Activated CD8-positive, alpha-beta memory T cell treated with anti-CD3 and anti-CD28 coated beads for 36 hours (primary cell): ENCODE measurements around the gene CATSPERB. TPM values are rescaled to one million over a fixed set of nuclear protein-coding genes. Genes with fewer than 3 reads are reported as not detected.
"Not testable (repeated sequence)": the region's sequence is repeated elsewhere in the genome, so short reads cannot be mapped to it uniquely, and the experiment has no call there.

Experiments
- CTCF ChIA-PET: fragments of 350-600 bp; sonication (Branson Sonifier 250); formaldehyde crosslinking; loops from one replicate; lab custom pipeline; 2021; ENCODE audit warnings: antibody characterized with exemption; lab: Charles Lee
- POLR2A ChIA-PET: fragments of 350-600 bp; sonication (Branson Sonifier 250); formaldehyde crosslinking; loops from one replicate; lab custom pipeline; 2021; ENCODE audit warnings: antibody characterized with exemption; lab: Charles Lee
- total RNA-seq, 2 experiments: library from RNA; stranded (reverse); gene quantifications; one replicate each; pipeline ENCODE4 v1.2.3, GENCODE V29; 2021

The CATSPERB gene
- total RNA-seq, 2 experiments from 2014 or later, result not detected

GRCh38 chr14:91604611-91605010 lies 127.3 kb downstream of the CATSPERB start:
- POLR2A ChIA-PET, CTCF ChIA-PET: not testable (repeated sequence)

- POLR2A ChIA-PET, result no interaction called here
- CTCF ChIA-PET, result interaction anchor here (0.7 kb wide), 1 partner anchor 1569 kb away, joined by 6 read pairs; no protein-coding TSS in a partner anchor
Observed at GRCh38 chr14:91599994-91600393, 131.9 kb downstream of the CATSPERB start.

- ChIA-PET CTCF (interaction anchor here (0.6 kb wide), 1 partner anchor 333 kb away, joined by 3 read pairs; no protein-coding TSS in a partner anchor), POLR2A (interaction anchor here (0.7 kb wide), 1 partner anchor 65 kb away, joined by 3 read pairs; no protein-coding TSS in a partner anchor)
Observed at GRCh38 chr14:91595736-91596135, 136.2 kb downstream of the CATSPERB start.

GRCh38 chr14:91593957-91594356 lies 137.9 kb downstream of the CATSPERB start:
- POLR2A ChIA-PET, CTCF ChIA-PET: not testable (repeated sequence)

GRCh38 chr14:91586410-91586809 lies 145.5 kb downstream of the CATSPERB start:
- ChIA-PET POLR2A (no interaction called here), CTCF (no interaction called here)

GRCh38 chr14:91585856-91586255 lies 146.0 kb downstream of the CATSPERB start:
- POLR2A ChIA-PET, result no interaction called here
- CTCF ChIA-PET, result interaction anchor here (0.6 kb wide), 1 partner anchor 12 kb away, joined by 4 read pairs; no protein-coding TSS in a partner anchor

GRCh38 chr14:91582761-91583160 lies 149.1 kb downstream of the CATSPERB start:
- ChIA-PET CTCF (interaction anchor here (0.6 kb wide), 1 partner anchor 438 kb away, joined by 5 read pairs; no protein-coding TSS in a partner anchor), POLR2A (no interaction called here)

- POLR2A ChIA-PET, result interaction anchor here (0.6 kb wide), 1 partner anchor 58 kb away, joined by 4 read pairs; no protein-coding TSS in a partner anchor
- CTCF ChIA-PET, result interaction anchor here (0.6 kb wide), 1 partner anchor 255 kb away, joined by 4 read pairs; no protein-coding TSS in a partner anchor
Observed at GRCh38 chr14:91580876-91581577, 150.9 kb downstream of the CATSPERB start.

- POLR2A ChIA-PET, result interaction anchor here (0.7 kb wide), 1 partner anchor 11 kb away, joined by 3 read pairs; no protein-coding TSS in a partner anchor
Observed at GRCh38 chr14:91577632-91578233, 154.2 kb downstream of the CATSPERB start.

GRCh38 chr14:91575469-91576208 lies 156.2 kb downstream of the CATSPERB start:
- POLR2A ChIA-PET, result interaction anchor here (0.6 kb wide), 1 partner anchor 513 kb away, joined by 3 read pairs; no protein-coding TSS in a partner anchor
- CTCF ChIA-PET, result no interaction called here

More at GRCh38 chr14:91577632-91578233, 154.2 kb downstream of the CATSPERB start:
- CTCF ChIA-PET, result no interaction called here

GRCh38 chr14:91573894-91574837 lies 157.7 kb downstream of the CATSPERB start:
- POLR2A ChIA-PET, result no interaction called here
- CTCF ChIA-PET, result interaction anchor here (0.5 to 1.2 kb wide), 3 partner anchors 10 to 65 kb away, joined by 3 to 4 read pairs (median 3); no protein-coding TSS in a partner anchor

GRCh38 chr14:91573528-91573893 lies 158.4 kb downstream of the CATSPERB start:
- CTCF ChIA-PET, result interaction anchor here (0.7 to 1.2 kb wide), 2 partner anchors 12 to 64 kb away, joined by 3 to 4 read pairs; no protein-coding TSS in a partner anchor

GRCh38 chr14:91570021-91570420 lies 161.9 kb downstream of the CATSPERB start:
- POLR2A ChIA-PET, result no interaction called here
- CTCF ChIA-PET, result no interaction called here

More at GRCh38 chr14:91573528-91573893, 158.4 kb downstream of the CATSPERB start:
- POLR2A ChIA-PET, result no interaction called here

GRCh38 chr14:91569301-91569700 lies 162.6 kb downstream of the CATSPERB start:
- POLR2A ChIA-PET, result no interaction called here
- CTCF ChIA-PET, result no interaction called here

- ChIA-PET POLR2A (no interaction called here), CTCF (no interaction called here)
Observed at GRCh38 chr14:91568626-91569025, 163.3 kb downstream of the CATSPERB start.

GRCh38 chr14:91567827-91568226 lies 164.1 kb downstream of the CATSPERB start:
- CTCF ChIA-PET, result interaction anchor here (0.7 kb wide), 1 partner anchor 103 kb away, joined by 4 read pairs; no protein-coding TSS in a partner anchor
- POLR2A ChIA-PET, result not testable (repeated sequence)

- CTCF ChIA-PET, result no interaction called here
- POLR2A ChIA-PET, result no interaction called here
Observed at GRCh38 chr14:91555531-91555930, 176.4 kb downstream of the CATSPERB start.
